ENCODE measurements around the gene H2BK1.

GRCh38 chr7:151213826-151214225 is 3.5 kb upstream of the H2BK1 start:
- TF ChIP-seq CTCF (IDR thresholded peaks at IDR 0.05): no peak
- no peak for TF ChIP-seq POLR2A (IDR thresholded peaks at IDR 0.05)
